Keratinocyte (primary cell): ENCODE results near the gene NOL11.

Experiments
- CTCF ChIP-seq, 3 experiments: IDR thresholded peaks in 1 of 3; conservative IDR thresholded peaks in 1 of 3; optimal IDR thresholded peaks in 1 of 3; 2 replicates in 2 of 3; 3 replicates in 1 of 3; pipeline versions ENCODE3 to v1.5.1; 2011; ENCODE audit warnings: low read length in 3 of 3, mild to moderate bottlenecking in 3 of 3, moderate library complexity in 2 of 3, control low read depth in 1 of 3, inconsistent platforms in 1 of 3; ENCODE audit not compliant: insufficient read depth in 2 of 3; ENCODE audit errors: extremely low read depth in 1 of 3
- EZH2 ChIP-seq: IDR thresholded peaks from one replicate; pipeline ENCODE4 v1.6.1; 2012; ENCODE audit warnings: inconsistent platforms, mild to moderate bottlenecking, low read length, moderate library complexity

GRCh38 chr17:67725807-67726206, 8.1 kb downstream of the NOL11 start:
- TF ChIP-seq CTCF (optimal IDR thresholded peaks at IDR 0.05 in 1 of 3, IDR thresholded peaks at IDR 0.05 in 1 of 3, conservative IDR thresholded peaks at IDR 0.05 in 1 of 3; ENCODE audit: extremely low read depth in 1 of 3, insufficient read depth in 2 of 3, low read length in 3 of 3) = no peak
- TF ChIP-seq EZH2 = no peak
